M059J (cell line): Measurements from ENCODE around the gene ATP2A2. TPM values are rescaled to one million over a fixed set of nuclear protein-coding genes. Genes with fewer than 3 reads are reported as not detected.

Source experiments
- DNase-seq: peaks from one replicate; pipeline ENCODE4 v3.0.0-alpha.2; 2012; ENCODE audit warnings: low read depth
- total RNA-seq: library from RNA; depleted of rRNA; stranded (reverse); fragments of >200 nt; shearing (Covaris generic); gene quantifications from 2 replicates; pipeline ENCODE4 v1.2.3, GENCODE V29; 2014

ATP2A2 gene
- total RNA-seq, 1 experiment from 2014 or later: 140 TPM

DNA sequence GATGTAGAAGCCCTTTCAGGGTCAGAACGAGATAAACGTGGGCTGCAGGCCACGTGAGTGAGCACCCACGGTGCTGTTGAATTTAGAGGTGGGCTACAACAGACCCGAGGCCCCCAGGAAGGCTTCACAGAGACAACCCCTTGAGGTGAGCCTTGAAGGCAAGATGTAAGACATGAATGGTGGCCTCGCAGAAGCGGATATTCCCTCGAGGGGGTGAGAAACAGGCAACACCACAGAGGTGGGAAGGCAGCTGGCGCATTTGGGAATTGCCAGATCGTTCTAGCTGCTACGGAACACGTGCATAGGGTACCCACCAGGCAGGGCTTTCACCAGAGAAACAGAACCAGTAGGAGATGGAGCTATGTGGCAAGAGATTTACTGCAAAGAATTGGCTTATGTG lies 22.6 kb upstream of the ATP2A2 start:
- DNase-seq: no peak

DNA sequence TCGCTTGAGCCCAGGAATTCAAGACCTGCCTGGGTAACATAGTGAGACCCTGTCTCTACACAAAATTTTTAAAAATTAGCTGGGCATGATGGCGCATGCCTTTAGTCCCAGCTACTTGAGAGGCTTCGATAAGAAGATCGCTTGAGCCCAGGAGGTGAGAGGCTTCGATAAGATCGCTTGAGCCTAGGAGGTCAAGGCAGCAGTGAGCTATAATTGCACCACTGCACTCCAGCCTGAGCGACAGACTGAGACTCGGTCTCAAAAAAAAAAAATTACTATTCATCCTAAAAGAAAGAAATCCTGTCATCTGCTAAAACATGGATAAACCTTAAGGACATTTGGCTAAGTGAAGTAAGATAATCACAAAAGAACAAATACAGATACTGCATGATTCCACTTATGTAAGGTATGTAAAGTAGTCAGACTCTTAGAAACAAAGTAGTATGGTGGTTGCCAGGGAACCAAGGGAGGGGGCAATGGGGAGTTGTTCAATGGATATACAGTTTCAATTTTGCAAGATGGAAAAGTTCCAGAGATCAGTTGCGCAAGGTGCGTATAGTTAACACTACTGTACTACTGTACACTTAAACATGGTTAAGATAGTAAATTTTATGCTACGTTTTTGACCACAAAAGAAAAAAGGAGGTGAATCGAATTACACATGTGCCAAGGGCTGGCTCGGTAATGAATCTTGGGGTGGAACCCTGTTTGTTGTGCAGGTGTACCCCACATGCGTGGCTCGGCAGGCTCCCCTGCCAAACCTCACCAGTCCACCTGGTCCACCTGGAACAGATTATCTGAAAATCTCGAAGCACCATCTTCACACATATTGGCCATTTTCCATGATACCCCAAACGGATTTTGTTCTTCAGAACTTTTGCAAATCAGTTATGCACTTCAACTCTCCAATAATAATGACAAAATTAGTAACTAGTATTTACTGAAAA lies 18.3 kb upstream of the ATP2A2 start:
- no peak for DNase-seq

GRCh38 chr12:110266381-110266960 lies 14.6 kb upstream of the ATP2A2 start:
- no peak for DNase-seq

DNA sequence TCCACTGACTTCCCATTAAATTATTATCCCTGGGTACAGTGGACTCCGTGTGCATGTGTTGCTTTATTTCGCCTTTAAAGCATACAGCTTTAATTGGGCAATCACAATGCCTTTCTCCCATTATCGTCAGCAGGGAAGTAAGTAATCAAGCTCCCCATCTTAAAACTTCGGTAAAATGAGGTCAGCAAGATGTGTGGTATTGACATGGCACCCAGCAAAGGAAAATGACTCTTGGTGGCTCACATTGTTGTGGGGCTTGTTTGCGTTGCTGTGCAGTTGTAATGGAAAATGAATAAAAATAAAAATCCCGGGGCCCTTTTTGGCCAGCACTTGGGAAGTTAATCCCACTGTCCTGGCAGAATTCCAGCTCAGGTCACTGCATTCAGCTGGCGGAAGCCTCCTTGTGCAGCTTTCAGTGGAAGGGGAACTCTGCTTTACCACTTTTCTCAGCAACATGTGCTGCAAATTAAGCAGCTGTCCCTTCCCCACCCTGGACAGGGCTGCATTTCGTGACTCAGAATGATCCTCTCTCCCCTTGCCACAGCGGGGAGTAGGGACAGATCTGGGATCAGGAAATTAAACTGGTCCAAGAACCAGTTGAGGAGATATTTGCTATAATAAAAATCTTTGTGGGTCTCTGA lies 13.9 kb upstream of the ATP2A2 start:
- peak; percentile 89 for DNase-seq

DNA sequence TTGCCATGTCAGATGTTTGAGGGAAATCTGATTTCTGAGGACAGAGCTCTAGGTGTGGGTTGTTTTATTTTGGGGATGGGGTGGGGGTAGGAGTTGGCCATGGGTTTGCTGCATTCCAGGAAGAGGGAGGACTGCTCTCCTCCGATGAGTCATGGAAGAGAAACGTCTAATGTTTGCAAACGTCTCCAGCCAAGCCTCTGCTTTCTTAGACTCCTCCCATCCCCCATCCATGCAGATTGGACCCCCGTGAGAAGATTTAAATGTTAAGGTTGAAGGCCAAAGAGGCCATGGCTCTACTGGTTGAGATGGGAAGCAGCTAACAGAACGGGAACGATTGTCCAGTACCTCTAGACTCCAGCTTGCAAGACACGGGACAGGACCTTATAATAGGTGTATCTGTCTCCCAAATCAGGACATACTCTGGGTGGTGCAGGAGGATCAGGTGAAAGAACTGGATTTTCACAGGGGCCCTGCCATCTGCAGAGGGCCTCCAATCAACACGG lies 11.4 kb upstream of the ATP2A2 start:
- DNase-seq: peak; percentile 86

DNA sequence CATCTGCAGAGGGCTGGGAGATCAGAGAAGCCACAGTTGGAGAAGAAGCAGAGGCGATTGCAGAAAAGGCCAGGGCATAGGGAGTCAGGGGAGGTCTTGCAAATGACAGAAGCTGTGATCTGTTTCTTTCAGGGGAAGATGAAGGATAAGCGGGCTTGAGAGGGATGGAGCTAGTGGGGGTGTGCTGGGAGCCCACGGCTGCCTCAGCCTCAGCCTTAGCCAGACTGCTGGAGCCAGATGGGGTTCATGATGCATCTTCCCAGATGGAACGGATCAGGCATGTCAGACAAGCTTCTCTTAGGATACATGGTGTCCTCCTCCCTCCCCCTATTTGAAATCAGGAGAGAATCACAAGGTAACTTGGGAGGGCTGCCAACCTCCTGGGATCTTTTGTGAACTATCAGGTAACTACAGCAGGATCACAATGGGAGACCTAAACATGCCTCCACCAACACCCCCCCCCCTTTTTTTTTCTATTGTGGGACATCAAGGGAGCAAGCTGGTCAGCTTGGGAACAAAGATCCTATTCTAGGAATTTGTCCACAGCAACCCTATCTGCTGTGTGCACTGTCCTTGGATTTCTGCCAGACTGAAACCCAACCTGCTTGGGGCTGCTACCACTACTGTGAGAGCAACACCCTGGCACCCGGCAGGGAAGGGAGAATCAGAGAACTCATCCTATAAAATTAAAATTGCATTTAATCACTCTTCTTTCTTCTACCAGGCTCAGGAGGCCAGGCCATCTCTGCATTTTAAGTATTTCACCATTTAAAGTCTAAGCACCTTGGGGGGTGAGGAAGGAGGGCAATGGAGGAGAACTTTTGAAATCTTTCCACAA lies 10.7 kb upstream of the ATP2A2 start:
- peak; percentile 81 for DNase-seq

GRCh38 chr12:110271015-110271414 lies 10.0 kb upstream of the ATP2A2 start:
- no peak for DNase-seq

DNA sequence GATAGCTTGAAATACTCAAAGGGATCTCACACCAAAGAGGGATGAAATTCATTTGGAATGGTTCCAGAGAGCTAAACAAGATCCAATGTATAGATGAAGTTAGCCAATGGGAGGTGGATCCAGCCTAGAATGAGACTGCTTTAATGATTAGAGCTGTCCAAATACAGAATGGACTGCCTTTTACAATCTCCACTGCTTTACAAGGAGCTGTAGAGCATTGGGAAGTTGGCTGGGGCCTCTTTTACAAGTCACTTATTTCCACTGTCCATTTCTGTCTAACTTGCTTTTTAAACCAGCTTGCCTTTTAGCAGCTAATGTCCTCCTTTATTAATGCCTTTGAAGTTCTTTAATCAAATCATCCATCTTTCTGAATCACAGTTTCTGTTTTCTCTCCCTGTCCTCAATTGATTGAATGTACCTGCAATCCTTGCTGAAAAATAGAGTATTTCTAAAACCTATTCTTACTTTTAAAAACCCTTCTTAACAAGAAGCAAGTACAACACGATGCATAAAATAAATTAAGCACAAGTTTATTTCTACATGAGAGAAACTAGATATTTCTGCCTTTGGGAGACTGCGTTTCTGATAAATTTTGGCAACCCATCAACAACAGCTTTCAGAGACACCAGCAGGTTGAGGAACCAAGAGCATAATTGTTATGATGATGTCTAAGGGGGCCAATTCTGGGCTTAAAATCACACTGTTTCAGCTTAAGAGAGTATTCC lies 3.4 kb upstream of the ATP2A2 start:
- no peak for DNase-seq

DNA sequence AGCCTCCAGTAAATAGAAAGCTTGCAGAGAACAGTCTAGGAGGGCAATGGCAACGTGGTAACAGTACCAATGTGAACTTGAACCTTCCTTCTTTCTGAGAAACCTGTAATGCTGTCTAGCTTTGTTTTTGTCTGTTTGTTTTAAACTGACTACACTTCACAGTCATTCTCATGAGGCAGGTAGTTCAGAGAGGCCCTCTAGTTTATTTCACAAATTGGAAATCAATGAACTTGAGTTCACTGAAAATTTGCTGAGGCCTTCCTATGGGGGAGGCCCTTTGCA lies 2.9 kb upstream of the ATP2A2 start:
- no peak for DNase-seq

DNA sequence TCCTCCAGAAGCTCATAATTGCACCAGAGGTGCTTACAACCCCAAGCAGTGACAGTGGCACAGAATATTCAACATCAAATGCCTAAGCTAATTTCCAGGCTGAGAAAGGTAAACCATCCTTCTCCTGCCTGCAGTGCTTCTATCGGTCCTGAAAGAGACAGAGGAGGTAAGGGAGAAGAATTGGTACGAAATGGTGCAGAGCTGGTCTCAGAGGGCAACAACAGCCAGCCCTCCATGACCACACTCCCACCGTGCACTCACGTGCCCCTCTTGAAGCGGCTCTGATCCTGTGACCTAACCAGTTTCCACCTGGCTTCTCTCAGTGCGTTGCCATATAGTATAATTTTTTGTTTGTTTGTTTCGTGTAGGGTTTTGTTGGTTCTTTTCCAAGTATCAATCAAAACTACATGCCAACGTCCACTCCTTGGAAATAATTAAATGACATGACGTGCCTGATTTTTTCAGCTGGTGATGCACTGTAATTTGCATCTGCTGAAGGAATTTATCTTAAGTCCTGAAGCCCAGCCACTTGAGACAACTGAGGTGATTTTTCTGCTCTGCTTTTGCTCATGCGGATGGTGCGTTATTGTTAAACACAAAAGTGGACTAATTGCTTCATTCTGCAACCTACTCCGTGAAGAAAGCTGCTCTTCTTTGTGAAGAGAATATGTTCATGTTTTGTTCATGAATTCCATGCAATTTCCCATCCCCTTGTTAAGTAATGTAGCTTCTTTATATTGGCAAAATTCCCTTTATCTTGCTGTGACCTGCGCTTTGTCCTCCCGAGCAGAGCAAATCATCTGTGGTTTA lies 1.3 kb upstream of the ATP2A2 start:
- DNase-seq: no peak

DNA sequence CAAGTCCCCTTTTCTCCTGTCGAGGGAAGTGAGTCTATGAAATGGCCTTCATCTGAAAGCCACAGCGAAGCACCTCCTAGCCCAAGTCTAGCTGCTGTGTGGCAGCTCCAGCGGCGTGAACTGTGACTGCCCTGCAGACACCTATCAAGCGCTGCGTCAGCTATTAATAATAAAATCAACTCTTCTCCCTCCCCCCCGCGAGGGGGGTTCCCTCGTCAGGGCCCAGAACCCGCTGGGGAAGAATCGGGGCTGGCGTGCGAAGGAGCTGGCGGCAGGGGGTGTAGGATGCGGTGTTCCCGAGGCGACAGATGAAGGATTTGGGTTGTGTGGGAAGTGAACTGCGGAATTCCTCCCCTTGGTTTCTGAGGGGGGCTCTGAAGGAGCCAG lies 662 bp upstream of the ATP2A2 start:
- peak; percentile 70 for DNase-seq

DNA sequence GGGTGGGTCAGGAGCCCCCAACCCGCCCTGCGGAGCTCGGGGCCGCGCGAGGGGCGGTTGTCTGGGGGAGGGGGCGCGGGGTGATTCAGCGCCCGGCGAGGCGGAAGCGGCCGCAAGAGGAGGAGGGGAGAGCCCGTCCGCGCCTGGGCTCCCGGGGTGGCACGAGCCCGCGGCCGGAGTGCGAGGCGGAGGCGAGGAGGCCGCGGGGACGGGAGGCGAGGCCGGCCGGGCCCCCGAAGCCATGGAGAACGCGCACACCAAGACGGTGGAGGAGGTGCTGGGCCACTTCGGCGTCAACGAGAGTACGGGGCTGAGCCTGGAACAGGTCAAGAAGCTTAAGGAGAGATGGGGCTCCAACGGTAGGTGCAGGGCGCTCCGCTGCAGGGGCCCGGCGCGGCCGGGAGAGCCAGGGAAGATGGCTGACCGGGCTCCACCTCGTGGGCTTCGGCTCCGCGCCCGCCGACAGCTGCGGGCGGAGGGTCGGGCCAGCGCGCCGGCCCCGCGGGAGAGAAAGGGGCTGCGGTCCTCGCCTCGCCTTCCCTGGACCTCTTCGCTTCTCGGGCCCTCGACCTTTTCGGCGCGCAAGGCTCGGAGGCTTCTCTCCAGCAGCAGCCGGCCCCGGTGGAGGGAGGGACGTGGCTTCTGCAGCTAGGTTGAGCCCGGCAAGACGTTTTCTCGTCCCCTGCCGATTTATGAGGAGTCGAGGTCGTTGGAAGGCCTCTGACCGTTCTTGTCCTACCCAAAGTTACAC lies 677 bp downstream of the ATP2A2 start:
- DNase-seq: peak; percentile 56

- peak; percentile 56 for DNase-seq
Measured at GRCh38 chr12:110282300-110282860, 1.3 kb downstream of the ATP2A2 start.

- peak; percentile 50 for DNase-seq
Measured at GRCh38 chr12:110282956-110283817, 2.1 kb downstream of the ATP2A2 start.

GRCh38 chr12:110284597-110284996 lies 3.5 kb downstream of the ATP2A2 start:
- DNase-seq: no peak

GRCh38 chr12:110286623-110287022 lies 5.6 kb downstream of the ATP2A2 start:
- no peak for DNase-seq

DNA sequence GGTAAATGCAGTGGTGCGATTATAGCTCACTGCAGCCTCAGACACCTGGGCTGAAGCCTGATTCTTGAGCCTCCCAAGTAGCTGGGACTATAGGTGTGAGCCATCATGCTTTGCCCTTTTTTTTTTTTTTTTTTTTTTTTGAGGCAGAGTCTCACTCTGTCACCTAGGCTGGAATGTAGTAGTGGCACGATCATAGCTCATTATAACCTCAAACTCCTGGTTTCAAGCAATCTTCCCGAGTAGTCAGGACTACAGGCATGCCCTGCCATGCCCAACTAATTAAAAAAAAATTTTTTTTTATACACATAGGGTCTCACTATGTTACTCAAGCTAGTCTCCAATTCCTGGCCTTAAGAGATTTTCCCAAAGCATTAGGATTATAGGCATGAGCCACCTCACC lies 6.9 kb downstream of the ATP2A2 start:
- DNase-seq: no peak

GRCh38 chr12:110289044-110289710 lies 8.1 kb downstream of the ATP2A2 start:
- no peak for DNase-seq
